ENCODE measurements around the gene CBLC.

CBLC gene

GRCh38 chr19:44803442-44804428 is 26.0 kb downstream of the CBLC start:
- DNase-seq: no peak

GRCh38 chr19:44806291-44806690 is 28.6 kb downstream of the CBLC start:
- DNase-seq: no peak

GRCh38 chr19:44807162-44807561 is 29.5 kb downstream of the CBLC start:
- DNase-seq: no peak

- no peak for DNase-seq
Observed at GRCh38 chr19:44807652-44808462, 30.2 kb downstream of the CBLC start.

GRCh38 chr19:44808463-44809371 is 31.0 kb downstream of the CBLC start, which contains the start of gene BCAM:
TSS of gene BCAM (plus strand) at chr19:44809103. CDS start at chr19:44809125, 22 bp downstream.
- DNase-seq: no peak

- no peak for DNase-seq
Observed at GRCh38 chr19:44809577-44810233, 32.0 kb downstream of the CBLC start.

- no peak for DNase-seq
Observed at GRCh38 chr19:44810234-44811121, 32.8 kb downstream of the CBLC start.

- no peak for DNase-seq
Observed at GRCh38 chr19:44811122-44811419, 33.4 kb downstream of the CBLC start.

- no peak for DNase-seq
Observed at GRCh38 chr19:44812142-44812718, 34.5 kb downstream of the CBLC start.

GRCh38 chr19:44813070-44813840 is 35.6 kb downstream of the CBLC start:
- no peak for DNase-seq

GRCh38 chr19:44813841-44814470 is 36.3 kb downstream of the CBLC start:
- no peak for DNase-seq

GRCh38 chr19:44814517-44814916 is 36.8 kb downstream of the CBLC start:
- DNase-seq: no peak

GRCh38 chr19:44816301-44816700 is 38.6 kb downstream of the CBLC start:
- no peak for DNase-seq

GRCh38 chr19:44817725-44818465 is 40.2 kb downstream of the CBLC start:
- no peak for DNase-seq

GRCh38 chr19:44818466-44819031 is 40.9 kb downstream of the CBLC start:
- no peak for DNase-seq

GRCh38 chr19:44819246-44819832 is 41.6 kb downstream of the CBLC start:
- DNase-seq: no peak

GRCh38 chr19:44820648-44821609 is 43.2 kb downstream of the CBLC start:
- no peak for DNase-seq
